Ectodermal cell (in vitro differentiated cells): ENCODE data around the gene CTAG1A.
"Not testable (repeated sequence)": the region's sequence is repeated elsewhere in the genome, so short reads cannot be mapped to it uniquely, and the experiment has no call there.

Source experiments
- H3K27ac ChIP-seq: 2 replicates; pipeline ENCODE4 v1.7.0; 2013; ENCODE audit warnings: mild to moderate bottlenecking, low read depth, low read length; ENCODE audit not compliant: insufficient read depth, poor library complexity, severe bottlenecking
- H3K27me3 ChIP-seq: 2 replicates; pipeline ENCODE4 v1.7.0; 2013; ENCODE audit warnings: mild to moderate bottlenecking, low read length; ENCODE audit not compliant: insufficient read depth, control insufficient read depth, poor library complexity, severe bottlenecking
- H3K36me3 ChIP-seq: one replicate; pipeline ENCODE4 v1.7.0; 2013; ENCODE audit warnings: low read length; ENCODE audit not compliant: control insufficient read depth, insufficient read depth
- H3K4me1 ChIP-seq: one replicate; pipeline ENCODE4 v1.7.0; 2013; ENCODE audit warnings: low read length; ENCODE audit not compliant: control insufficient read depth, insufficient read depth
- H3K4me3 ChIP-seq: 2 replicates; pipeline ENCODE4 v1.7.0; 2013; ENCODE audit warnings: low read depth, low read length, control low read depth; ENCODE audit not compliant: insufficient read depth
- H3K9me3 ChIP-seq: 2 replicates; pipeline ENCODE4 v1.7.0; 2013; ENCODE audit warnings: mild to moderate bottlenecking, low read length, moderate library complexity; ENCODE audit not compliant: control insufficient read depth
- WGBS, 2 experiments: methylation state at CpG; one replicate each; pipeline ENCODE4 v1.1.7; 2013; ENCODE audit warnings: missing lambda C conversion rate in 2 of 2; 5-methylcytosine and 5-hydroxymethylcytosine counted together

Gene CTAG1A

DNA sequence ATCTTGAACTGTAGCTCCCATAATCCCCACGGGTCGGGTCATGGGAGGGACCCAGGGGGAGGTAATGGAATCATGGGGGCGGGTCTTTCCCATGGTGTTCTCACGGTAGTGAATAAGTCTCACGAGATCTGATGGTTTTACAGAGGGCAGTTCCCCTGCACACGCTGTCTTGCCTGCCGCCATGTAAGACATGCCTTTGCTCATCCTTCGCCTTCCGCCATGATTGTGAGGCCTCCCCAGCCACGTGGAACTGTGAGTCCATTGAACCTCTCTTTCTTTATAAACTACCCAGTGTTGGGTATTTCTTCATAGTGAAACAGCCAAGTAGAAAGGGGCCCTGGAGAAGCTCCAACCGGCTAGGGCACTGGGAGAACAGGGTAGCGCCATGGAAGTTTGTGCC is 12.3 kb downstream of the CTAG1A start:
- H3K9me3 ChIP-seq, result no peaks in the 10 kb centered on the region
- no peaks in the 10 kb centered on the region for H3K36me3 ChIP-seq
- WGBS, 2 experiments, result 94 to 96% methylated on average over 12 of the region's 12 CpGs
- no peaks in the 10 kb centered on the region for H3K4me1 ChIP-seq
- H3K27me3 ChIP-seq, result no peaks in the 10 kb centered on the region
- H3K27ac ChIP-seq, result no peak overlapping the region
- H3K4me3 ChIP-seq, result no peak overlapping the region

- H3K27me3 ChIP-seq, result no peaks in the 10 kb centered on the region
- no peaks in the 10 kb centered on the region for H3K9me3 ChIP-seq
- no peaks in the 10 kb centered on the region for H3K4me1 ChIP-seq
- 90 to 99% methylated on average over 5 of the region's 8 CpGs for WGBS, 2 experiments
- no peaks in the 10 kb centered on the region for H3K36me3 ChIP-seq
- no peak overlapping the region for H3K4me3 ChIP-seq
- no peak overlapping the region for H3K27ac ChIP-seq
These were observed 13.7 kb downstream of the CTAG1A start for GRCh38 chrX:154598656-154599055.

DNA sequence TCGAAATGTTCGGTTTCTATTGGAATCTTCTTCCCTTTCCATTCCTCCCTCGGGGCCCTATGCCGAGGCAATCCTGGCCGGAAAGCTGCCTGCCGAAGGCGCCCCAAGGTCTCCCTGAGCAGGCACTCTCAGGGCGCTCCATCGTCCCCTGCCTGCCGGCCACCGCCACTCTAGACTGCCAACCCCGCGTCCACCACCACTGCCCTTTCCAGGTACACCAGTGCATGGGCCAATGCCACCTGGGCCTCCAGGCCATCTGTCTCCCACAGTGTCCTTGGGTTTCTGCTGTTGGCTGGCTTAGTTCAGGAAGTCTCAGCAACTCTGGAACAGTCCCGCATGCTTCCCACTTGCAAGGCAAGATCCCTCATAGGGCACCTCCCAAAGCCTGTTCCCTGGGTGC is 14.6 kb downstream of the CTAG1A start:
- no peaks in the 10 kb centered on the region for H3K36me3 ChIP-seq
- no peak overlapping the region for H3K27ac ChIP-seq
- WGBS, 2 experiments, result 92 to 97% methylated on average over 14 of the region's 14 CpGs
- H3K27me3 ChIP-seq, result no peaks in the 10 kb centered on the region
- no peak overlapping the region for H3K4me3 ChIP-seq
- no peaks in the 10 kb centered on the region for H3K9me3 ChIP-seq
- H3K4me1 ChIP-seq, result no peaks in the 10 kb centered on the region

- Histone ChIP-seq H3K36me3 (no peaks in the 10 kb centered on the region), H3K4me3 (no peak overlapping the region), H3K4me1 (no peaks in the 10 kb centered on the region), H3K27me3 (no peaks in the 10 kb centered on the region), H3K27ac (no peak overlapping the region), H3K9me3 (no peaks in the 10 kb centered on the region)
- WGBS, 2 experiments, result 89 to 91% methylated on average over 15 of the region's 15 CpGs
These were observed 15.9 kb downstream of the CTAG1A start for GRCh38 chrX:154600759-154601374.

DNA sequence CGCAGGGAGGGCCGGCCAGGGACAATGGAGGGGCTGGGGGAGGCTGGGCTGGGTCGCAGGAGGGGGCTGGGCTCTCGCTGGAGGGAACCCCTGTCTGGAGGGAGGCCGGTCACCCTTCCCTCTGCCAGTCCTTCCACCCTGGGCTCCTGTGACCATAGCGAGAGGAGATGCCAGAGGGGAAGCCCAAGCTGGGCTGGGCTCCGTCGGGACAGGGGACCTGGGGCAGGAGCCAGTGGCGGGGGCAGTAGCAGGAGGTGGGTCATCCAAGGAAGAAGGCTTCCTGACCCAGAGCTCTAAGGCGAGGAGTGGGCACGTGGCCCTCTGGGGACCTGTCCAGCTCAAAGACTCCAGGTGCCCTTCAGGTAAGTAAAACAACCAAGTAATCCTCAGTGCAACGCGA is 17.3 kb downstream of the CTAG1A start:
- Histone ChIP-seq H3K9me3 (no peaks in the 10 kb centered on the region), H3K4me1 (no peaks in the 10 kb centered on the region), H3K27ac (no peak overlapping the region), H3K36me3 (no peaks in the 10 kb centered on the region), H3K4me3 (no peak overlapping the region), H3K27me3 (no peaks in the 10 kb centered on the region)
- WGBS, 2 experiments, result 73 to 79% methylated on average over 13 of the region's 13 CpGs

DNA sequence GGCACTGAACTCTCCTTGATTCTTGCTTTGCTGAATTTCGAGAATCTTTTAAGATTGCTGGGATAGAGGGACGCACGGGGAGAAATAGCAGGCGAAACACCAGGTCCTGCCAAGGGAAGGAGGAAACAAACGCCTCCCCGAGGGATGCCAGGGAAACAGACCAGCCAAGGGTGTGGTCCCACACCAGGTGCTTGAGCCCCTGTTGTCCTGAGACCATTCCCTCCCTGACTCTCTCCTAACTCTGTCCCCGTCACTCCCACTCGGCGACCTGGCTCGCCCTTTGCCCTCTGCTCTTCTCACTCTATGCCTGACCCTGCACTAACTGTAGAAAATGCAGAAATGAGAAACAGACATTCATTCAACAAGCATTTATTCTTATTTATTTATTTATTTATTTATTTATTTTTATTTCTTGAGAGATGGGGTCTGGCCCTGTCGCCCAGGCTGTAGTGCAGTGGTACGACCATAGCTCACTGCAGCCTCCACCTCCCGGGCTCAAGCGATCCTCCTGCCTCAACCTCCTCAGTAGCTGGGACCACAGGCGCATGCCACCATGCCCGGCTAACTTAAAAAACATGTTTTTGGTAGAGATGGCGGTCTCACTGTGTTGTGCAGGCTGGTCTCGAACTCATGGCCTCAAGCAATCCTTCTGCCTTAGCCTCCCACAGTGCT is 18.0 kb downstream of the CTAG1A start:
- Histone ChIP-seq H3K9me3 (no peaks in the 10 kb centered on the region), H3K36me3 (no peaks in the 10 kb centered on the region), H3K4me1 (no peaks in the 10 kb centered on the region), H3K27me3 (no peaks in the 10 kb centered on the region), H3K4me3 (no peak overlapping the region), H3K27ac (no peak overlapping the region)
- whole genome bisulfite sequencing, 2 experiments, result 91 to 92% methylated on average over 18 of the region's 18 CpGs

- no peaks in the 10 kb centered on the region for H3K4me1 ChIP-seq
- WGBS, 2 experiments, result 90 to 92% methylated on average over 13 of the region's 13 CpGs
- no peaks in the 10 kb centered on the region for H3K36me3 ChIP-seq
- H3K27ac ChIP-seq, result no peak overlapping the region
- H3K9me3 ChIP-seq, result no peaks in the 10 kb centered on the region
- no peak overlapping the region for H3K4me3 ChIP-seq
- H3K27me3 ChIP-seq, result no peaks in the 10 kb centered on the region
These were observed 18.8 kb downstream of the CTAG1A start for GRCh38 chrX:154603438-154604430.

- H3K9me3 ChIP-seq, result no peaks in the 10 kb centered on the region
These were observed 20.6 kb downstream of the CTAG1A start for GRCh38 chrX:154605566-154605965.

DNA sequence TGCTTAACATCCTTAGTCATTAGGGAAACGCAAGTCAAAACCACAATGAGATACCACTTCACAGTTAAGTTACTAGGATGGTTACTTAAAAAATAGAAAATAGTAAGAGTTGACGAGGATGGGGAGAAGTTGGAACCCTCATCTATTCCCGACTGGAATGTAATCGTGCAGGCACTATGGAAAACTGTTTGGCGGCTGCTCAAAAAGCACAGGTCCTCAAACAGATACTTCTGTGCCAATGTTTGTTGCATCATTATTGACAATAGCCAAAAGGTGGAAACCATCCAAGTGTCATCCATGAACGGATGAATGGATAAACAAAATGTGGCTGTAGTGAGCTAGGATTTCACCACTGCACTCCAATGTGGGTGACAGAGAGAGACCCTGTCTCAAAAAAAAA is 22.4 kb downstream of the CTAG1A start:
- H3K9me3 ChIP-seq, result no peaks in the 10 kb centered on the region
- H3K4me1 ChIP-seq, result no peaks in the 10 kb centered on the region
- no peaks in the 10 kb centered on the region for H3K36me3 ChIP-seq
- H3K27ac ChIP-seq, result no peak overlapping the region
- no peaks in the 10 kb centered on the region for H3K27me3 ChIP-seq
- no peak overlapping the region for H3K4me3 ChIP-seq
- WGBS, 2 experiments, result 93 to 96% methylated on average over 5 of the region's 6 CpGs

More at GRCh38 chrX:154605566-154605965, 20.6 kb downstream of the CTAG1A start:
- H3K4me3 ChIP-seq, result no peak overlapping the region
- H3K4me1 ChIP-seq, result no peaks in the 10 kb centered on the region
- WGBS, 2 experiments, result 84 to 85% methylated on average over 6 of the region's 6 CpGs
- H3K27ac ChIP-seq, result no peak overlapping the region
- no peaks in the 10 kb centered on the region for H3K36me3 ChIP-seq
- H3K27me3 ChIP-seq, result no peaks in the 10 kb centered on the region

DNA sequence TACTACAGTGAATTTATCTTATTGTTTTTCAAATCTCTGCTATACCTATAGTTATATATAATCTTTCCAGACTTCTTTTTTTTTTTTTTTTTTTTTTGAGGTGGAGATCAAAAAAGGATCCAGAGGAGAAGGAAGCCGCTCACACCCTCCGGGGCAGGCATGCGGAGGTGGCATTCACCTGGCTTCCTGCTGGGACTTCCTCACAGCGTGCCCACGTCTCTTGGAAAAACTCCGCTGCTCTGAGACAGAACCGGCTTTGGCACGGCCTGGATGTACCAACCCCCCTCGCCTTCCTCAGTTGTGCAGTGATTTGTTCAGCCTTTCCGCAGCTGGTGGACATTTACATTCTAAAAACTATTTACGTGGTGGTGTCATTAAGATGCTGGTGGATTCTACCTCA is 23.0 kb downstream of the CTAG1A start:
- H3K27me3 ChIP-seq, H3K4me3 ChIP-seq, H3K36me3 ChIP-seq, H3K9me3 ChIP-seq, H3K27ac ChIP-seq, H3K4me1 ChIP-seq: not testable (repeated sequence)
- 86 to 93% methylated on average over 5 to 9 of the region's 11 CpGs for WGBS, 2 experiments
